K562 (cell line): Measurements from ENCODE around the gene VASH2. TPM values are rescaled to one million over a fixed set of nuclear protein-coding genes. Genes with fewer than 3 reads are reported as not detected.
A peak's percentile ranks its signal among the peaks of the same experiment; 100 is the strongest.

ENCODE experiments used
- ATAC-seq: fragments of 200-7000 bp; cut with Tn5 transposase; 3 replicates; pipeline ENCODE4 v1.9.1; 2020; ENCODE audit warnings: moderate library complexity
- BruUV-seq: library from RNA; stranded (reverse); fragments of 400-500 nt; replicated peaks from 2 replicates; lab custom pipeline; 2021; lab: Mats Ljungman, UMichigan
- CTCF ChIA-PET: fragments of 300-600 bp; formaldehyde crosslinking; extraction: SDS; loops from one replicate; lab custom pipeline; 2021; ENCODE audit warnings: low intra/inter-chr PET ratio; lab: Yijun Ruan, JAX
- POLR2A ChIA-PET: fragments of 300-600, 350-650 bp; sonication (Branson Sonifier 250); formaldehyde crosslinking; extraction: SDS; loops from one replicate; lab custom pipeline; 2021; ENCODE audit warnings: antibody characterized with exemption, inconsistent platforms; lab: Yijun Ruan, JAX
- DNase-seq, 4 experiments: peaks; one replicate each; pipeline versions ENCODE4 v3.0.0 to v3.0.0-alpha.2; 2011 to 2018; ENCODE audit warnings: low spot score in 3 of 4, mixed read lengths in 3 of 4; ENCODE audit errors: extremely low read depth in 1 of 4
- FAIRE-seq: peaks from 2 replicates; lab custom pipeline; 2011; peaks lifted over from hg19 to GRCh38; lab: Jason Lieb, UNC
- H2AFZ ChIP-seq: 2 replicates; pipeline ENCODE4 v1.6.0; 2011; ENCODE audit warnings: low read depth, low read length, control low read depth, inconsistent platforms
- H3K27ac ChIP-seq: fragments of 200-600 bp; 3 replicates; pipeline ENCODE4 v1.8.0; 2011; ENCODE audit warnings: low read depth, mild to moderate bottlenecking, control low read depth, inconsistent platforms, low read length, moderate library complexity, mixed read lengths; ENCODE audit errors: extremely low read depth
- H3K27me3 ChIP-seq, 2 experiments: fragments of 300-600 bp in 1 of 2; 2 replicates in 1 of 2; 3 replicates in 1 of 2; pipeline versions ENCODE4 v1.6.0 to v1.8.0; 2011; ENCODE audit warnings: inconsistent platforms in 2 of 2, low read length in 2 of 2, mild to moderate bottlenecking in 1 of 2, mixed read lengths in 1 of 2, moderate library complexity in 1 of 2; ENCODE audit not compliant: control insufficient read depth in 2 of 2, insufficient read depth in 2 of 2
- H3K36me3 ChIP-seq: fragments of 300-600 bp; 3 replicates; pipeline ENCODE4 v1.8.0; 2011; ENCODE audit warnings: mild to moderate bottlenecking, low read length, inconsistent platforms; ENCODE audit not compliant: control insufficient read depth, insufficient read depth
- H3K4me1 ChIP-seq, 2 experiments: fragments of 200-600 bp in 1 of 2; replicated peaks in 1 of 2; 2 replicates in 1 of 2; 3 replicates in 1 of 2; pipeline versions ENCODE4 v1.5.1 to v1.8.0; 2011; ENCODE audit warnings: inconsistent platforms in 2 of 2, low read length in 2 of 2, mild to moderate bottlenecking in 1 of 2, mixed read lengths in 1 of 2, moderate library complexity in 1 of 2; ENCODE audit not compliant: control insufficient read depth in 2 of 2, insufficient read depth in 2 of 2
- H3K4me2 ChIP-seq: 2 replicates; pipeline ENCODE4 v1.6.1; 2011; ENCODE audit warnings: low read length, control low read depth, inconsistent platforms, mixed read lengths; ENCODE audit not compliant: insufficient read depth
- H3K4me3 ChIP-seq: fragments of 200-600 bp; sonication (generic), shearing (Covaris generic); 2 replicates; pipeline ENCODE4 v1.5.1; 2016; ENCODE audit warnings: control low read depth, inconsistent platforms
- H3K79me2 ChIP-seq: fragments of 200-600 bp; 3 replicates; pipeline ENCODE4 v1.8.0; 2011; ENCODE audit warnings: low read length, inconsistent platforms; ENCODE audit not compliant: control insufficient read depth, insufficient read depth
- H3K9ac ChIP-seq, 2 experiments: 2 replicates each; pipeline versions ENCODE4 v1.6.0 to v1.6.1; 2011; ENCODE audit warnings: low read depth in 2 of 2, low read length in 2 of 2, control low read depth in 1 of 2, inconsistent platforms in 1 of 2, mild to moderate bottlenecking in 1 of 2, mixed read lengths in 1 of 2; ENCODE audit not compliant: insufficient read depth in 1 of 2
- H3K9me1 ChIP-seq: one replicate; pipeline ENCODE4 v1.6.0; 2011; ENCODE audit warnings: inconsistent platforms, mild to moderate bottlenecking, low read length, moderate library complexity; ENCODE audit not compliant: control insufficient read depth, insufficient read depth
- H3K9me3 ChIP-seq: replicated peaks from 2 replicates; pipeline ENCODE4 v1.5.1; 2011; ENCODE audit warnings: low read depth, low read length, inconsistent platforms; ENCODE audit not compliant: control insufficient read depth, insufficient read depth
- H4K20me1 ChIP-seq: replicated peaks from 2 replicates; pipeline ENCODE4 v1.6.1; 2011; ENCODE audit warnings: low read length, inconsistent platforms, mixed read lengths; ENCODE audit not compliant: control insufficient read depth, insufficient read depth
- PURB ChIP-seq: sonication (generic); formaldehyde crosslinking; IDR thresholded peaks from 2 replicates; pipeline ENCODE4 v1.9.0; 2021; ENCODE audit warnings: low read depth, mild to moderate bottlenecking, missing genetic modification reagents
- RNF2 ChIP-seq: sonication (generic); IDR thresholded peaks from 2 replicates; pipeline ENCODE4 v1.6.1; 2016
- SIN3B ChIP-seq: fragments of 450-650 bp; IDR thresholded peaks from 2 replicates; pipeline ENCODE4 v1.6.1; 2017; ENCODE audit warnings: low read depth, mild to moderate bottlenecking, moderate library complexity
- SIX5 ChIP-seq, 2 experiments: IDR thresholded peaks; 2 replicates each; pipeline ENCODE4 v1.6.1; 2011; ENCODE audit warnings: low read length in 2 of 2, borderline replicate concordance in 1 of 2, low read depth in 1 of 2, mild to moderate bottlenecking in 1 of 2, moderate library complexity in 1 of 2; ENCODE audit not compliant: insufficient read depth in 1 of 2
- ZNF766 ChIP-seq: fragments of 200-800 bp; sonication (Bioruptor generic); conservative IDR thresholded peaks from 2 replicates; pipeline ENCODE4 v1.6.1; 2016; ENCODE audit warnings: missing genetic modification characterization, missing compliant biosample characterization
- ZNF780A ChIP-seq: fragments of 250-450 bp; sonication (Bioruptor Pico); IDR thresholded peaks from 2 replicates; pipeline ENCODE4 v1.5.0; 2021; ENCODE audit warnings: mild to moderate bottlenecking
- WGBS: fragments of 100-300 bp; shearing (Covaris generic); methylation state at CpG from one replicate; pipeline ENCODE4 v1.1.6; 2016; ENCODE audit warnings: low coverage, mixed read lengths; ENCODE audit not compliant: insufficient coverage; ENCODE audit errors: missing lambda C conversion rate; 5-methylcytosine and 5-hydroxymethylcytosine counted together
- in situ Hi-C: fragments of 300-500 bp; cut with MboI; formaldehyde crosslinking; loops from 4 replicates; pipeline ENCODE4 v1.15.0; 2018; ENCODE audit warnings: inconsistent platforms, mixed read lengths
- intact Hi-C: fragments of 100-400 bp; cut with micrococcal nuclease; formaldehyde crosslinking; loops from 2 replicates; pipeline ENCODE4 v1.14.2; 2022
- polyA plus RNA-seq, 8 experiments: library from polyadenylated mRNA; depleted of rRNA in 4 of 8; stranded (reverse) in 5 of 8; unstranded in 3 of 8; fragments of >200 nt; fragmentation: Nextera tagmentation in 2 of 8; fragmentation: Illumina TruSeq in 1 of 8; extraction: Ambion mirVana in 2 of 8; extraction: Trizol in 1 of 8; gene quantifications; 2 replicates each; pipeline versions ENCODE4 v1.2.1 to v1.2.3, GENCODE V29; 2011 to 2014; ENCODE audit warnings: inconsistent platforms in 1 of 8, missing spikeins in 1 of 8
- total RNA-seq, 7 experiments: library from RNA; depleted of rRNA in 6 of 7; stranded (reverse); fragments of >200 nt in 6 of 7; fragmentation: Illumina TruSeq in 2 of 7; extraction: Trizol in 2 of 7; gene quantifications; 2 replicates each; pipeline versions ENCODE4 v1.2.1 to v1.2.3, GENCODE V29; 2011 to 2021; ENCODE audit warnings: low replicate concordance in 1 of 7
- TF ChIP-seq, protein P1 (sequence below): sonication (generic); formaldehyde crosslinking; IDR thresholded peaks from 2 replicates; pipeline ENCODE4 v1.8.1; 2023; ENCODE audit warnings: mild to moderate bottlenecking, missing genetic modification reagents

VASH2 gene
- total and polyA plus RNA-seq, 9 of the 15 experiments (the other 6 are each of a cell fraction or from before 2014, with no cell fraction given): 0.04 to 0.40 (median 0.10) TPM; not detected in 1

DNA sequence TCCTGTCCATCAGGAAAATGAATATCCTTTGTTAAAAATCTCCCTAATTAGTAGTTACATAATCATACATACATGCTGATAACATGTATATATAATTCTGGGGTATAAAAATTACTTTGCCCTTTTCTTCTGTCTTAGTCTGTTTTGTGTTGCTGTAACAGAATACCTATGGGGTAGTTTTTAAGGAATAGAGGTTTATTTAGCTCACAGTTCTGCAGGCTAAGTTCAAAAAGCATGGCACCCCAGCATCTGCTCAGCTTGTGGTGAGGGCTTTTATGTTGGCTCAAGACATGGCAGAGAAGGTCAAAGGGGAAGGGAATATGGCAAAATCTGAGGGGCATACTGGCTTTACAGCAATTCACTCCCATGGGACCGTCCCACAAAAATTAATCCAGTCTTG is 84.4 kb downstream of the VASH2 start:
- H3K79me2 ChIP-seq: no peaks in the 10 kb centered on the region
- DNase-seq (no peak), ATAC-seq (no peak), FAIRE-seq (no peak)
- no peaks in the 10 kb centered on the region for H3K36me3 ChIP-seq
- POLR2A ChIA-PET: interaction anchor here (0.7 to 1.1 kb wide), 2 partner anchors 14 to 15 kb away, joined by 3 to 5 read pairs; no protein-coding TSS in a partner anchor
- H2AFZ ChIP-seq: no peak overlapping the region
- H3K27me3 ChIP-seq: no peaks in the 10 kb centered on the region
- CTCF ChIA-PET: no interaction called here
- peak; percentile 97 for TF ChIP-seq ZNF766 (CRISPR knock-in tag)
- no peak for TF ChIP-seq SIX5 (IDR thresholded peaks at IDR 0.05; ENCODE audit: borderline replicate concordance in 1 of 2, insufficient read depth in 1 of 2, low read depth in 1 of 2, low read length in 2 of 2)
- TF ChIP-seq PURB: no peak
- no peak for TF ChIP-seq SIN3B
- no peak for TF ChIP-seq RNF2
- TF ChIP-seq, protein P1, sequence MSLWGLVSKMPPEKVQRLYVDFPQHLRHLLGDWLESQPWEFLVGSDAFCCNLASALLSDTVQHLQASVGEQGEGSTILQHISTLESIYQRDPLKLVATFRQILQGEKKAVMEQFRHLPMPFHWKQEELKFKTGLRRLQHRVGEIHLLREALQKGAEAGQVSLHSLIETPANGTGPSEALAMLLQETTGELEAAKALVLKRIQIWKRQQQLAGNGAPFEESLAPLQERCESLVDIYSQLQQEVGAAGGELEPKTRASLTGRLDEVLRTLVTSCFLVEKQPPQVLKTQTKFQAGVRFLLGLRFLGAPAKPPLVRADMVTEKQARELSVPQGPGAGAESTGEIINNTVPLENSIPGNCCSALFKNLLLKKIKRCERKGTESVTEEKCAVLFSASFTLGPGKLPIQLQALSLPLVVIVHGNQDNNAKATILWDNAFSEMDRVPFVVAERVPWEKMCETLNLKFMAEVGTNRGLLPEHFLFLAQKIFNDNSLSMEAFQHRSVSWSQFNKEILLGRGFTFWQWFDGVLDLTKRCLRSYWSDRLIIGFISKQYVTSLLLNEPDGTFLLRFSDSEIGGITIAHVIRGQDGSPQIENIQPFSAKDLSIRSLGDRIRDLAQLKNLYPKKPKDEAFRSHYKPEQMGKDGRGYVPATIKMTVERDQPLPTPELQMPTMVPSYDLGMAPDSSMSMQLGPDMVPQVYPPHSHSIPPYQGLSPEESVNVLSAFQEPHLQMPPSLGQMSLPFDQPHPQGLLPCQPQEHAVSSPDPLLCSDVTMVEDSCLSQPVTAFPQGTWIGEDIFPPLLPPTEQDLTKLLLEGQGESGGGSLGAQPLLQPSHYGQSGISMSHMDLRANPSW: no peak
- TF ChIP-seq ZNF780A (CRISPR knock-in tag): no peak
- H3K4me3 ChIP-seq: no peak overlapping the region
- no TSS peak for BruUV-seq
- no peaks in the 10 kb centered on the region; a peak in 2 of 5 replicates for H3K4me1 ChIP-seq
- in situ Hi-C loops (no loop called here), intact Hi-C loops (no loop called here)
- no peaks in the 10 kb centered on the region for H3K9me1 ChIP-seq
- no peak overlapping the region for H3K27ac ChIP-seq
- H3K4me2 ChIP-seq: no peak overlapping the region
- 0 out of 2 replicates have a peak, but pooled peaks cover 1% of the 10 kb centered on the region for H3K9me3 ChIP-seq
- WGBS: 33% methylated on average over 1 of the region's 1 CpG
- H3K9ac ChIP-seq: no peak overlapping the region
- no peaks in the 10 kb centered on the region for H4K20me1 ChIP-seq
